GM18858 (cell line): ENCODE results near the gene CIZ1.

Source experiments
- ATAC-seq: cut with Tn5 transposase; IDR thresholded peaks from one replicate; pipeline ENCODE4 v1.9.1; 2021; ENCODE audit not compliant: unreplicated experiment

Gene CIZ1

DNA sequence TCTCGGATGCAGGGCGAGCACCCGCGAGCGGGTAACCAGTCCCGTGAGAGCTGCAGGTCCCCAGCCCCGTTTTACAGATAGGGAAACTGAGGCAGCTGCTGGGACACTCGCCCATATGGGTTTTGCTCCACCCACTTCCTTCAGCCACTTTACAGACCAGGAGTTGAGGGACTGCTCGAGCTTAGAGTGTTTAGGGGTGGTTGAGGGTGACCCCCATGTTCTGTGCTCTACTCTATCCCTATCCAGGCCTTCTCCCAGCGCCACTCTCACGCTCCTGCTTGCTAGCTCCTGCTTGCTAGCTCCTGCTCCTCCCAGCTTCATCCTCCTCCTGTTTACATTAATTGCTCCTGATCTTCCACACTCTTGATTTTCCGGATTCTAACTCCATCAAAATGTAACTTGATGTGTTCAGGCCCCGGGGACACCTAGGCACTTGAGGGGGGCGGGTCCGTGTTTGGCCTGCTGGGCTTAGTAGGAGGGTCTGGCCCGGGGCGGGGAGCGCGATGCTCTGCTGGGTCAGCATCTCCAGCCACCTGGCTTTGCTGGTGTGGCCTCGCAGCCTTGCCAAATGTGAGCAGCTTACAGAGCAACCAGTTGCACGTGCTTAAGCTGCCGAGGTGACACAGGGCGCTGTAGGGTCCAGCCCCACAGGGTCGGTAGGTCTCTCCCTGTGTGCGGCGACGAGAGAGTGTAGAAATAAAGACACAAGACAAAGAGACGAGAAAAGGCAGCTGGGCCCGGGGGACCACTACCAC, 62.4 kb downstream of the CIZ1 start:
- no peak for ATAC-seq

DNA sequence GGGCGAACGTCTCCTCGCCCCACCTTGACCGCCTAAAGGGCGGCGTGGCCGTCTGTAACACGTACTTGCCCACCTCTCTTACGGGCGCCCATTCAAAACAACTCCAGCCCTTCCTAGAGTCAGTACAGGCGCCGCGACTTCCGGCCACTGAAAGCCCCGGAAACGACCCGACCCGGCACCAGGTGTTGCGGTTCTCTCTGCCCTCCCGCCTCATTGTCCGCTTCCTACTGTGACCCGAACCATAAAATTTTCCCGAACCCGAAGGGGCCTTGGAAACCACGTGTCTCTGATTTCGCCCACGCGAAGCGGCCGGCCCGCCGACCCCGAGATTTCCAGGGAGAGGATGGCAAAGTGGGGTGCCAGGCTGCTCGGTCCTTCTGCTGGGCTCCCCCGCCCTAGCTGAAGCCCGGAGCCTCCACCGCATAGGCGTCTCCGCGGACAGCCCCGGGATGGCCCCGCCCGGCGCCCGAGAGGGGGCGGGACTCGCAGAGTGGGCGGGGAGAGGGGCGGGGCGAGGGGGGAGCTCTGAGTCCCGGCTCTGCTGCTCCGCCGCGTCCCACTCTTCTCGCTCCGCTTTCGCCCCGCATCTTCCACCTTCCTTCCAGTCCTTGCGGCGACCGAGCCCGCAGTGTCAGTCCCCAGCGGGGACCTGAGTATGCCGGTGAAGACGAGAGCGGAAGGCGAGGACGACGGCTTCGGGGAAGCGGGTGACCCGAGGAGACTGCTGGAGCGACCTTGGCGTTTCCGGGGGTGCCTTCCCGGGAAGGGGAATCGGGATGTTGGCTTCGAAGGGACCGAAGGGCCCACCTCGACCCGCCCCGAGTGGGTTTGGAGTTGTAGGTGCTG, 63.2 kb downstream of the CIZ1 start:
- ATAC-seq, result peak; percentile 39

DNA sequence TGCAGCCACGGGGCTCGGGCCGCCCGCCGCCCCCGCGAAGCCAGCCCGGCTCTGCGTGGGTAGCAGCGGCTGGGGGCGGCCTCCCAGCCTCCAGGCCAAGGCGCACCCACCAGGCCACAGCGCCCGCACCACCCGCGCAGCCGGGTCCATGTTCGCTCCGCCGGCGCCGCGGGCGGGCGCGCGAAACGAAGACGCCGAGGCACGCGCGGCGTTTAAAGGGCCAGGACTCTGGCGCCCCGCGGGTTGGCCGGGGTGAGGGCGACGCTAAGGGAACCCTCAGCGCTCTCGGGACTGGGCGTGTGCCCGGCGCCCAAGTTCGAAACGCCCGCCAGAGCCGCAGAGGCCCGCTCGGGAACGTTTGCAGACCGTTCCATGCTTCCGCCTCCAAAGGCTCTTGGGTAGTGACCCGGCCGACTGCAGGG, 63.8 kb downstream of the CIZ1 start, which contains the start of gene PTGES2:
PTGES2 (minus strand) TSS at position 162 of the 422 bp plus-strand sequence; CDS start at position 150, 12 bp downstream.
- ATAC-seq, result peak; percentile 50

DNA sequence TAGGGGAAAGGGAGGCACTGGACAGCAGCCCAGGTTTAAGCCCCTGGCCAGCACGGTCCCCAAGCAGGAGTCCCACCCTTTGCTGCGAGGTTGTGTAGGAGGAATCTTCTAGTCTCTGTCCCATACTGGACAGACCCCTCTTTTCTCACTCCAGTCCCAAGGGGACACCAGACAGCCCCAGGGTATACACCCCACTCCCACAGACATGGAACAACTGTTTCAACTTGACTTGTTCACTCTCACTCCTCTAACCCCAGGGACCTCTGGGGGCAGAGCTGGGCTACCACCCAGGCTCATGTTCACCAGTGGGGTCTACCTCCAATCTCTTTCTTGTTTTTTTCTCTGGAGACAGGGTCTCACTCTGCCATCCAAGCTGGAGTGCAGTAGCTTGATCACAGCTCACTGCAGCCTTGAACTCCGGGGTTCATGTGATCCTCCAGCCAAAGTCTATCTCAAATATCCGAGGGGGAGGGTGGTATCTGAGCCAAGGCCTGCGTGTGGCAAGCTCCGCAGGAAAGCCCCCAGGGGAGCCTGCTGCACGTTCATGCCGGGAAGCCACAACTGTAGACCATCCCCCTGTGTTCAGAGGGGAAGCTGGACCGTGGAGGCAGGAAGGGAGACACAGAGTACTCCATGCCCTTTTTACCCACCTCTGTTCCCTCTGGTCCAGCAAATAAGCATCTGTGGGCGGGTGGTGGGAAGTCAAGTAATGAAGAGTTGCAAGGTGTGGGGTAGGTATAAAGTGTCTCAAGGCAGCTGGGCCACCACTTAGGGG, 65.6 kb downstream of the CIZ1 start:
- no peak for ATAC-seq

DNA sequence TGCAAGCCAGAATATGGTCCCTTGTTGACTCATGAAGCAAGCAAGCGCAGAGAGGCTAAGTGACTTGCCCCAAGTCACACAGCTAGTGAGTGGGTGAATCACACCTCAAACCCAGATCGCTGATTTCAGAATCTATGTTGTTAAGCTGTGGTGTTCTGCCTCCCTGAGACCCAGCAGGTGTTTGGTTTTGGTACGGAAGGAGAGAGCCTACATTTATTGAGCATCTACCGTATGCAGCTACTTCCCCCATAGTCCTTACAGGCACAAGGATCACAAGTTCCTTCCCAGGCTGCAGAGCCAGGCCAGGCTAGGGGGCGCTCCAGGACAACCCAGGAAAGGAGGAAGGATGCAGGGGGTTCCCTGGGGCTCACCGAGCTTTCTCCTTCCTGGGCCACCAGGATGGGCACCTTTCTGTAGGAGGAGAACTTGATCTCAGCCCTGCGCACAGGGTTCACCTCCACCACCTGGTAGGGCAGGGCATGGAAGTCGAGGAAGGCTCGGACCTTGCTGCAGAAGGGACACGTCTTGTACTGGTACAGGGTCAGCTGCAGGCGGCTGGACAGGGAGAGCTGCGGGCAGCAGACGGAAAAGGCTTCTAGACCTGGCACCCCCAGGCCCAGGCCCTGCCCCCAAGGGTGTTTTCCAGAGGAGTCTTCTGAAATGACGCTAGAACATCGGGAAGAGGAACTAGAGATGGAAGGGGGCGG, 66.3 kb downstream of the CIZ1 start:
- ATAC-seq, result no peak

DNA sequence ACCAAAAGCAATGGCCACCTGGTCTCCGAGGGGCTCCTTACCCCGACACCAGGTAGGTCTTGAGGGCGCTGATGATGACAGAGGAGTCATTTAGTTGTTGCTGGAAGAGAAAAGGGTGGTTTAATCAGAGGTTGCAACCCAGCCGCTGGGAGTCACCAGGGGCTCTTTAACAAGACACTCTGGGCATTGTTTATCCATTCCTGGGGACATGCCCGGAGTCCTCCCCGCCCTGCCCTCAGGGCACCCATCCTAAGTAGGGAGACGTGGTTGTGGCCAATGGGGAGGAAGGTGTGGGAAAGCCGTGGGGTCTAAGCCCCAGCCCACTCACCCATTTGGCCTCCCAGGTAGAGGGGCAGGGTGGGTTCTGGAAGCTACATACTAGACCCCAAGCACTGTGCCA, 66.9 kb downstream of the CIZ1 start:
- ATAC-seq, result no peak

DNA sequence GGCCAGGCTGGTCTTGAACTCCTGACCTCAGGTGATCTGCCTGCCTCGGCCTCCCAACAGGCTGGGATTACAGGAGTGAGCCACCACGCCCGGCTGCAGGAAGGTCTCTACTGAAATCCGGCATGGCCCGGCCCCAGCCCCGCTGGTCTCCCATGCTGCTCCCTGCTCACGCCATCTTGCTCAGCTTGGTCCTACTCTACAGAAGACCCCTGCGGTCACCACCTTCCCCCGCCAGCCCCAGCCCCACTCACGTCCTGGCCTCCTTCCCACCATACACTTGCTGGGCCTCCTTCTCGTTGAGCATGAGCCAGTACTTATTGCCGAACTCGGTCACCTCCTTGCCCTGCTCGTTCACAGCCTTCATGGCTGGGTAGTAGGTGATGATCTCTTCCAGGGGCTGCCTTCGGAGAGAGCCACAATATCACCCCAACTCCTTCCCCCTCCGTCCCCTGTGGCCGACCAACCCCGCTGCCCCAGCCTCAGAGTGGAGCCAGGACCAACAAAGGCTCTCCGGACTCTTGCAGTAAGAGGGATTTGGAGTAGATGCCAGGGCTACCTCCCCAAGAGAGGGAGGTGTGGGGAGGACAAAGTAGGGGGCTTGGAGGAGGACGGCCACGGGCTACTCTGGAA, 67.8 kb downstream of the CIZ1 start:
- no peak for ATAC-seq

DNA sequence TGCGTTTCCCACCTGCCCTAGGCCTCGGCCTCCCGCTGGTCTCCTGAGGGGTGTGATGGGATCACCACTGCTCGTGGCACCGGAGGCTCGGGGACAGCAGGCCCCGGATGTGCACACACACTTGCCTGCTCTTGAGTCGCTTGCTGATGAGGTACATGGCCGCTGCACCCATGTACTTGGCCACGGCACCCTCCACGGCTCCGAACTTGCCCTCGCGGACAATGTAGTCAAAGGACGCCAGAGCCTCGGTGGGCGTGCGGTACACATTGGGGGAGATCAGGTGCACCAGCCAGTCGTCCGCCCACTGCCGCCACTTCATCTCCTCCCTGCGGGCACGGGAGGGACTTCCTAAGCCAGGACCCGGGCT, 68.6 kb downstream of the CIZ1 start:
- ATAC-seq, result no peak

DNA sequence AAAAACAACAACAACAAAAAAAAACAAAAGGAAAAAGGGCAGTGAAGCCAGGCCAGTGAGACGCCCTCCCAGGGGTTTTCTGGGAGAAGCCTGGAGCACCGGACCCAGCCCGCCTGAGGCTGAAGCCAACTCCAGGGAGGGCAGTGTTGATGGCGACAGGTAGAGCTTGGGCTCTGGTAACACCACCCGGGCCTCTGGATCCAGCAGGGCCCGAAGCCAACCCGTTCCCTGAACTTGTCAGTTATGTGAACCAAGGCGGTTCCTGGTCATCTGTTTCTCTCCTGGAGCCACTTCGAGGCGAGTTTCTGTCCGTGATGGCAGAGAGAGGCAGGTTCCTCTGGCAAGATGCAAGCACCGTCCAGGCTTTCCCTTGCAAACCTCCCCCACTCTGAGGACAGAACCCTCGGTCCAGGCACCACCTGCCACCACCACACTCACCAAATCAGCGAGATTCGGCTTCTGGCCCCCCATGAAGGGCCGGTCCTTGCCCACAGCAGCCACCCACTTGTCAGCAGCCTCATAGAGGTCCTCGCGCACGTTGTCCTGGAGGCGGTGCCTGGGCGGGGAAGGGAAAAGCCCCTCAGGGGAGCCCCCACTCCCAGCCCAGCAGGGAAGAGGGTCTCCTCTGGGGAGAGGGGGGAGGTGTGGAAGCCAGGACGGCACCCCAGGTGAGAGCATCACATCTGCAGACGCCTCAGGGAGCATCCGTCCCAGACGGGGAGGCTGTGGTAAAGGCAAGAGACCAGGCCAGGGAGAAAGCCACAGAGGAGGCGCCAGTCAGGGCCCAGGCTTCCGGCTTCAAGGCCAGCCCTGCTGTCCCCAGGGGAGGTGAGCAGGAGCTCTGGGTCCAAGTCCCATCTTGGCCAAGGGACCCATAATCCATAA, 69.2 kb downstream of the CIZ1 start:
- ATAC-seq, result no peak

DNA sequence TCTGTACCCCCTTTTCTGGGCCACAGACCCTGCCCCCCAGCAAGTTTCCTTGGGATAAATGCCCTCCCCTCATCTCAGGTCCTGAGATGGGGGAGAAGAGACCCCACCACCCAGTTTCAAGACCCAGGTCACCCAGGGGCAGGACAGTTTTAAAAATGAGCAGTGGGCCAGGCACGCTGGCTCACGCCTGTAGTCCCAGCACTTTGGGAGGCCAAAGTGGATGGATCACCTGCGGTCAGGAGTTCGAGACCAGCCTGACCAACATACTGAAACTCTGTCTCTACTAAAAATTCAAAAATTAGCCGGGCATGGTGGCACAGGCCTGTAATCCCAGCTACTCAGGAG, 69.9 kb downstream of the CIZ1 start:
- no peak for ATAC-seq

DNA sequence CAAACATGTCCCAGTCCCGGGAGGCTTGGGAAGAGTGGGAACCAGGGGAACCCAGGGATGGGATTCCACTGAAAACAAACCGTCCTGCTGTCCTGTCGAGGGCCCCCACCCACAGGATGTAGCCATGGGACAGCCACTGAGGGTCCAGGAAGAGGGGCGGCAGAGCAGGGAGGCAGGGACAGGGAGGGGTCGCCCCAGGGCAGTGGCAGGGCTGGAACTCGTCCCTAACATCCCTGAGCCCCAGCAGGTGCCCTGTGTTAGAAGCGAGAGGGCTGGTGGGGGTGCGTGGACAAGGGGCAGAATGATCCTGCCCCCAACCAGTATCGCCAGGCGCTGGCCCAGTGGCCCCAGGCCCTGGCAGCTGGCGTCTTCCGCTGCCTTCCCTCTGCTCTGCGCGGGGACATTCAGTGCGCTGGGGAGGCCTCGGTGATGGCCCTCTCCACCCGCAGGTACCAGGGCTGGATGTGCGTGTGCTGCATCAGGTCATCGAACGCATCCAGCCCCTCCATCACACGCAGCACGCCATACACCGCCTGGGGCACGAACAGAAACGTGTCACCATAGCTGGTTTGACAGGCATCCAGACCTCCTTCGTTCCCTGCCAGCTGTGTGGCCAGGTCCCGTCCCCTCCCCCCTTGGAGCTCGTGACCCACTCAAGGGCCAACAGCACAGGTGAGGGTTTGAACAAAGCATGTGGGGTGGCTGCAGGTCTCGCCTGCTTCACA, 70.5 kb downstream of the CIZ1 start:
- no peak for ATAC-seq

DNA sequence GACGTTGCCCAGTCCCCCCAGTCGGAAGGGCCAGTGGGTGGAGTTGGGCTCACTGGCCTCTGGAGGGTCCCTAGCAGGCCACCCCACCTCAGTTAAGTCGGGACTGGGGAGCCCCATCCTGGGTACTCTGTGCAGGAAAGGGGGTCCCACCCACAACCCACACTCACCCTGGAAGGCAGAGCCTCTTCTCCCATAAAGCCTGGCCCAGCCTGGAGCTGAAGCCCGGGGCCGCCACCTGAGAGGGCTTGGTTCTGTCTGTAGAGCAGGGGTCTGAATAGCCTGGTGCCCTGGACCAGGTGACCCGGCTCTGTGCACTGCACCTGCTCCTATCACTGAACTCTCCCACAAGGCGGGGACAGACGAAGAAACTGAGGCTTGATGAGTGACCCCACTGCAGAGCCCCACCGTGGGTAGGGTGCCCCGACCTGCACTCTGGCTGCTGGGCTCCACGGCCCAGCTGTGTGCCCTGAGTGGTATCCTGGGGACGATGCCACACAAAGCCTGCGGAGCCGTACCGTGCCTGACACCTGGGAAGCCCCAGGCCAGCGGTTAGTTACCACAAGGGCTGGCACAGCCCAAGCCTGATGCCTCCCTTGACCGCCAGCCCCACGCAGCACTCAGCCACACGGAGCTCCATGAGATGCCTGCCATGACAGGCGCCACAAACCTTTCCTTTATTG, 71.2 kb downstream of the CIZ1 start:
- no peak for ATAC-seq

DNA sequence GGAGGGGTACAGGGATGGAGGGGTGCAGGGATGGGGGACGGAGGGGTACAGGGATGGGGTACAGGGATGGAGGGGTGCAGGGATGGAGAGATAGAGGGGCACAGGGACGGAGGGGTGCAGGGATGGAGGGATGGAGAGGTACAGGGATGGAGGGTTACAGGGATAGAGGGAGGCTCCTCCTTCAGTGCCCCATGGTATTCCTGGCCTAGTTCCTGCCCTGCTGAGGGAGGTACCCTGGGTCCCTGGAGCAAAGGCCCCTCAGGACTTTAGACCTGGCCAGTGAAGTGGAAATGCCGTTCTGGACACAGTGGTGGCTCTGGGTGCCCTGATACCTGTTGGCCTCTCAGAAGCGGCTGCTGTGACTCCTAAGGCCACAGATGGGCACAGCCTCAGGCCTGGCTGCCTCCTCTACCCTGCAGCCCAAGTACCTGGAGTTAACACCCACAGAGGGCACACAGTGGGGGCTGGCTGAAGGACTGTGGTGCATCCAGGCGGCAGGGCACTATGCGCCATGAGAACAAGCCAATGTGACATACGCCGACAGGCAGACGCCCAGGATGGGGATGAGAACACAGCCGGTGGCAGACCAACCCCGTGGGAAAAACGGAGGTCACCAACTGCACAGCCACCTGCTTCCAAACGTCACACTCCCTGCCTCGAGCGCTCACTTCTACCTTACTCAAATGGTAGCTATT, 72.3 kb downstream of the CIZ1 start:
- ATAC-seq, result no peak

DNA sequence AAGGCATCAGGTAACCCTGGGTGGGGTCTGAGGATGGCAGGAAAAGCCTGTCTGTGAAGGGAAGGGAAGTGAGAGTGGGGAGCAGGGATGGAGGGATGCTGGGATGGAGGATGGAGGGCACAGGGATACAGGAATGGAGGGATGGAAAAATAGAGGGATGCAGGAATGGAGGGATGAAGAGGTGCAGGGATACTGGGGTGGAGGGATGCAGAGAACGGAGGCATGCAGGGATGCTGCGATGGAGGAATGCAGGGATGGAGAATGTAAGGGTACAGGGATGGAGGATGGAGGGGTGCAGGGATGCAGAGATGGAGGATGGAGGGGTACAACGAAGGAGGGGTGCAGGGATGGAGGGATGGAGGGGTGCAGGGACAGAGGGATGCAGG, 72.9 kb downstream of the CIZ1 start:
- no peak for ATAC-seq

DNA sequence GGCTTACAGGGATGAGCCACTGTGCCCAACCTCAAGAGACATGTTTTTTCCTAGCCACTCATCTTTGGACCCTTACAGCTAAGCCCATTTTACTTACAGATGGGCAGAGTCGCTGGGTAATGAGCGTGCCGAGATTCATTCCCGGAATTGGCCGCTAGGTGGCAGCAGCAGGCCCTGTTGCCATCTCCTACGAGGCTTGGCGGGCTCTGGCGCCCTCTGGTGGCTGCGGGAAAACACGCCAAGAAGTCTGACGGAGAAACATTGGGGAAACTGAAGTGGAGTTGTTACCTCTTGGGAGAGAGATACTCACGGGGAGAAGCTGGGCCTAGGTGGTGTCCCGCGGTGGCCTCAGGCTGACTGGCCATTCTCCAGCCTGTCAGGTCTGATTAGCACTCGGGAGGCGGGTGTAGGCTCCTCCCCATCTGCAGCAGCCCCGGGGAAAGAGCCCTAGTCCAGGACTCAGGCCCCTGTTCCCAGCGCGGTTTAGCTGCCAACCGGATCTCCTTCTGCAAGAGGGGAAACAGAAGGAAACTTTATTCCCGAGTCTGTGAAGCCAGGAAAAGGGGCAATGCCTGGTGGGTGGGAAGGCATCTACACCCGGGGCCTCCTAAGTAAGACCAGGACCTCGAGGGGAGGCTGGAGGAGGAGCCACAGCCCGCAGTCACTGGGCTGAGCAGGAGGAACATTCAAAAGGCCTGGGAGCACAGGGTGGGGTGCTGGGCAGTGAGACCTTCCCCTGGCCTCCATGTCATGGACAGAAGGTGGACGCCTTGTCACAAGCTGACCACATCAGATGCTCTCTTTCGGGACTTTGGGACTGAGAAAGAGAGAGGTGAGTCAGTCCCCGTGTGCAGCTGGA, 73.5 kb downstream of the CIZ1 start:
- no peak for ATAC-seq

DNA sequence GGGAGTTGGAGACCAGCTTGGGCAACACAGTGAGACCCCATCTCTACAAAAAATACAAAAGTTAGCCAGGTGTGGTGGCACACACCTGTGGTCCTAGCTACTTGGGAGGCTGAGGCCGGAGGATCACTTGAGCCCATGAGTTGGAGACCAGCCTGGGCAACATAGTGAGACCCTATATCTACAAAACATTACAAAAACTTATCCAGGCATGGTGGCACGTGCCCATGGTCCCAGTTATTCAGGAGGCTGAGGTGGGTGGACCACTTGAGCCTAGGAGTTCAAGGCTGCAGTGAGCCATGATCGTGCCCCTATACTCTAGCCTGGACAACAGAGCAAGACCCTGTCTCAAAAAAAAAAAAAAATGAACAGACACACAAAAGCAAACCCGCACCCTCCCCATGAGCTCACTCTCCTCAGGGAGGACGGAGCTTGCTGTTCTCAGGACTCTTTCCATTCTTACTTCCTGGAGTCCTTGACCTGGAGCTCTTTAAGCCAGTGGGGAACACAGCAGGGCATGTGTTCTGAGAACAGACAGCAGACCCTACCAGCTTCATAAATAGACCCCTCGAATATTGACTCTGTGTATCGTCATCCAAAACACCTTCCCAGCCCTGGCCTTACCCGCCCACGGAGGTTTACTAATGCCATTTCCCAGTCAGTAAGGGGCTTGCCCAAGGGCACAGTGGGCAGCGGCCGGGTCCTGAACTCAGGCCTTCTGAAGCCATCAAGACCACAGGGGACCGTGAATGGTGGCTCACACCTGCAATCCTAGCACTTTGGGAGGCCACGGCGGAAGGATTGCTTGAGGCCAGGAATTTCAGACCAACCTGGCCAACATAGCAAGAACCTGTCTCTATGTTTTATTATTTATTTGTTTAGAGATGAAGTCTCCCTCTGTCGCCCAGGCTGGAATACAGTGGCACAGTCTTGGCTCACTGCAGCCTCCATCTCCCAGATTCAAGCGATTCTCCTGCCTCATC, 75.0 kb downstream of the CIZ1 start:
- ATAC-seq, result no peak
